Kidney (tissue), 14 donors: ENCODE data around the gene PNPO. TPM values are rescaled to one million over a fixed set of nuclear protein-coding genes. Genes with fewer than 3 reads are reported as not detected.

Source experiments
- DNase-seq, 5 donors: peaks; one replicate each; pipeline ENCODE4 v3.0.0-alpha.2; 2013 to 2020
- FAIRE-seq: peaks from 2 replicates; lab custom pipeline; 2012; peaks lifted over from hg19 to GRCh38; lab: Jason Lieb, UNC
- H3K27ac ChIP-seq, 2 donors: one replicate each; pipeline ENCODE4 v1.7.0; 2013; ENCODE audit warnings: low read depth in 2 of 2, low read length in 2 of 2, inconsistent platforms in 1 of 2
- H3K27me3 ChIP-seq: one replicate; pipeline ENCODE4 v1.7.1; 2013; ENCODE audit warnings: low read length, inconsistent platforms; ENCODE audit not compliant: control insufficient read depth, insufficient read depth
- H3K36me3 ChIP-seq, 3 donors: one replicate each; pipeline versions ENCODE4 v1.7.0 to v1.7.1; 2013; ENCODE audit warnings: low read length in 3 of 3, control low read depth in 1 of 3, inconsistent platforms in 1 of 3; ENCODE audit not compliant: insufficient read depth in 3 of 3, control insufficient read depth in 2 of 3
- H3K4me1 ChIP-seq, 3 donors: one replicate each; pipeline versions ENCODE4 v1.7.0 to v1.7.1; 2013; ENCODE audit warnings: low read length in 3 of 3, inconsistent platforms in 1 of 3, low read depth in 1 of 3; ENCODE audit not compliant: control insufficient read depth in 2 of 3, insufficient read depth in 2 of 3
- H3K4me3 ChIP-seq, 3 donors: one replicate each; pipeline versions ENCODE4 v1.7.0 to v1.8.1; 2013; ENCODE audit warnings: low read length in 3 of 3, control low read depth in 1 of 3, inconsistent platforms in 1 of 3
- H3K9ac ChIP-seq, 3 donors: one replicate each; pipeline versions ENCODE4 v1.7.0 to v1.7.1; 2013; ENCODE audit warnings: low read length in 3 of 3, control low read depth in 1 of 3, inconsistent platforms in 1 of 3
- H3K9me3 ChIP-seq, 3 donors: one replicate each; pipeline versions ENCODE4 v1.7.0 to v1.7.1; 2013; ENCODE audit warnings: low read length in 3 of 3, control low read depth in 1 of 3, inconsistent platforms in 1 of 3; ENCODE audit not compliant: control insufficient read depth in 2 of 3, insufficient read depth in 1 of 3
- intact Hi-C: fragments of 100-400 bp; cut with DNase I; formaldehyde crosslinking; loops from one replicate; pipeline ENCODE4 v1.11.1; 2022
- polyA plus RNA-seq: library from polyadenylated mRNA; stranded (reverse); fragments of 350-450 nt; fragmentation: Illumina TruSeq; extraction: RNeasy Lipid Tissue Mini Kit (QIAGEN cat#74804); gene quantifications from one replicate; pipeline ENCODE4 v1.2.3, GENCODE V29; 2014; ENCODE audit warnings: low read depth, low replicate concordance; ENCODE audit not compliant: insufficient read depth
- total RNA-seq: library from RNA; stranded (reverse); fragmentation: NEBNext Ultra II Directional; extraction: Animal tissue kit (Norgen Biotek cat#: 25700); gene quantifications from one replicate; pipeline ENCODE4 v1.2.1, GENCODE V29; 2021
- TF ChIP-seq, protein P1 (sequence below): IDR thresholded peaks from 3 replicates; pipeline ENCODE4 v1.5.1; 2012; ENCODE audit warnings: mild to moderate bottlenecking, moderate library complexity, borderline replicate concordance; ENCODE audit not compliant: insufficient read depth; ENCODE audit errors: extremely low read depth
- donor health status: control.
- donor health status: control.
- donor health status: control.
- donor health status: control.
- donor health status: control.
- donor health status: DM: yes; HTN: yes; CAD: no.
- donor health status: Normal renal cell carcinoma (clear cell type).

Gene PNPO
- total and polyA plus RNA-seq, 2 donors from 2014 or later = 45.1 to 55.8 TPM

GRCh38 chr17:47967607-47968252 is 26.4 kb downstream of the PNPO start:
- Histone ChIP-seq H3K9me3 (no peaks in the 10 kb centered on the region), H3K4me1 (peaks cover 0 to 10% (median 5%) of the 10 kb centered on the region in 3 donors), H3K27me3 (no peaks in the 10 kb centered on the region), H3K27ac (no peak overlapping the region), H3K9ac (no peak overlapping the region), H3K36me3 (no peaks in the 10 kb centered on the region), H3K4me3 (no peak overlapping the region)
- DNase-seq (peak in 1 of 5 donors; percentile 24), FAIRE-seq (no peak)
- TF ChIP-seq, protein P1, sequence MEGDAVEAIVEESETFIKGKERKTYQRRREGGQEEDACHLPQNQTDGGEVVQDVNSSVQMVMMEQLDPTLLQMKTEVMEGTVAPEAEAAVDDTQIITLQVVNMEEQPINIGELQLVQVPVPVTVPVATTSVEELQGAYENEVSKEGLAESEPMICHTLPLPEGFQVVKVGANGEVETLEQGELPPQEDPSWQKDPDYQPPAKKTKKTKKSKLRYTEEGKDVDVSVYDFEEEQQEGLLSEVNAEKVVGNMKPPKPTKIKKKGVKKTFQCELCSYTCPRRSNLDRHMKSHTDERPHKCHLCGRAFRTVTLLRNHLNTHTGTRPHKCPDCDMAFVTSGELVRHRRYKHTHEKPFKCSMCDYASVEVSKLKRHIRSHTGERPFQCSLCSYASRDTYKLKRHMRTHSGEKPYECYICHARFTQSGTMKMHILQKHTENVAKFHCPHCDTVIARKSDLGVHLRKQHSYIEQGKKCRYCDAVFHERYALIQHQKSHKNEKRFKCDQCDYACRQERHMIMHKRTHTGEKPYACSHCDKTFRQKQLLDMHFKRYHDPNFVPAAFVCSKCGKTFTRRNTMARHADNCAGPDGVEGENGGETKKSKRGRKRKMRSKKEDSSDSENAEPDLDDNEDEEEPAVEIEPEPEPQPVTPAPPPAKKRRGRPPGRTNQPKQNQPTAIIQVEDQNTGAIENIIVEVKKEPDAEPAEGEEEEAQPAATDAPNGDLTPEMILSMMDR = no peak
- intact Hi-C loops = no loop called here

GRCh38 chr17:47968836-47969235 is 27.5 kb downstream of the PNPO start:
- Histone ChIP-seq H3K4me1 (peaks cover 0 to 10% (median 5%) of the 10 kb centered on the region in 3 donors), H3K9me3 (no peaks in the 10 kb centered on the region), H3K27ac (no peak overlapping the region), H3K9ac (no peak overlapping the region), H3K27me3 (no peaks in the 10 kb centered on the region), H3K4me3 (no peak overlapping the region), H3K36me3 (peaks cover 0 to 2% (median 0%) of the 10 kb centered on the region in 3 donors)
- intact Hi-C loops = no loop called here
- DNase-seq (no peak), FAIRE-seq (no peak)
- TF ChIP-seq, protein P1 = no peak

DNA sequence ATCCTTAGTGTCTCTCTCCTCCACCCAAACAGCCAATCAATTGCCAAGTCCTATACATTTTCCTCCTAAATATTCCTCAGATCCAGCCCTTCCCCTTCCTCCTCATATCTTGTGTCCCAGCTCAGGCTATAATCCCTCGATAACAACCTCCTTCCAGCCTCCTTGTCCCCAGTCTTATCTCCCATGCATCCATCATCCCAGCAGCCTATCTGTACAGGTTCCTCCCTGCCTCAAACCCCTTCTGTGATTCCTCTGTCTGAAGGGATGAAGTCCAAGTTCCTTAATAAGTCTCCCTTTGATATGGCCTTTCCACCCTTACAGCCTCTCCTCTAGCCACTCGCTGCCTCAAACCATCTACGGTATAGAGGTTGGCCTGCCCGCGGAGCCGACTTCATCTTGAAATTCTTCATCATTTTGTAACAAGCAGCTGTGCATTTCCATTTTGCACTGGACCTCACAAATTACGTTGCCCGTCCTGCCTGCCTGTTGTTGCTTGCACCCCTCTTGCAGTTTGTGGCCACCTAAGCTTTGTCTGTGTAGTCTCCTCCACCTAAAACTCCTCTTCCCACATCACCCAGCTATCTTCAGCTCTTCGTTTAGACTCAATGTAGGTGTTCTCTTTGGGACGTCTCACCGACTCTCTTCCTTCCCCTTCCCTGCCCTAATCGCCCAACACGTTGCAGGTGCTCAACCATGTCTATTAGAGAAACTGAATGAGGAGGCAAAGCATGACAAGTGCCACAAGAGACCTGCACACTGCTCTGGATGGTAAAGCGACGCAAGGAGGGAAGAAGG is 28.8 kb downstream of the PNPO start:
- DNase-seq = peak in 1 of 5 donors; percentile 57
- peaks cover 2 to 12% (median 9%) of the 10 kb centered on the region in 3 donors for H3K36me3 ChIP-seq
- no peak for FAIRE-seq
- peak overlapping the region; percentile 40 to 62 (median 58) for H3K4me3 ChIP-seq
- H3K9ac ChIP-seq = peak overlapping the region in 2 of 3 donors; percentile 14 to 31
- H3K27me3 ChIP-seq = no peaks in the 10 kb centered on the region
- peaks cover 0 to 10% (median 5%) of the 10 kb centered on the region in 3 donors for H3K4me1 ChIP-seq
- intact Hi-C loops = no loop called here
- no peaks in the 10 kb centered on the region for H3K9me3 ChIP-seq
- TF ChIP-seq, protein P1 = no peak
- peak overlapping the region; percentile 5 to 26 for H3K27ac ChIP-seq
